Measurements from ENCODE around the gene ZP1.

Gene ZP1

DNA sequence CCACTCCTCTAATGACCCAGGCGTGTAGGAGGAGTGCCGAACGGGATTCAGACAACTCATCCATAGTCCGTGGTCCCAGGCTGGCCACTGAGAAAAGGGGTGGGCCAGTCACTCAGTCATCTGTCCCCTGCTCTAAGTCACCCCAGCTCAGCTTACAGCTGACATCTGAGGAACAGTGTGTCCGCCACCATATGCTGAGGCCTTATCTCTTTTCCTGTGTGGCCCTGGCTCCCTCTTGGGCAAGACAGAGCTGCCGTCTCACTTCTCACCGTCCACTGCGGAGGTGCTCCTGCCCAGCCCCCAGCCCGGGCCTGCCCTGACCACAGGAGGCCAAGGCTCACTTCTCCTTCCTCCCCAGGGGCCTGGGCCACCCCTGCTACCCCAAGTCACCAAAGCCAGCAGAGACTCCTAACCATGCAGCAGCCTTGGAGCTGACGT is 18.6 kb upstream of the ZP1 start:
- no peak overlapping the region for H3K14ac ChIP-seq (ENCODE audit: low read length in 2 of 2)
- WGBS = 93% methylated on average over 10 of the region's 10 CpGs
- H2AFZ ChIP-seq (ENCODE audit: low read depth, low read length) = no peak overlapping the region

DNA sequence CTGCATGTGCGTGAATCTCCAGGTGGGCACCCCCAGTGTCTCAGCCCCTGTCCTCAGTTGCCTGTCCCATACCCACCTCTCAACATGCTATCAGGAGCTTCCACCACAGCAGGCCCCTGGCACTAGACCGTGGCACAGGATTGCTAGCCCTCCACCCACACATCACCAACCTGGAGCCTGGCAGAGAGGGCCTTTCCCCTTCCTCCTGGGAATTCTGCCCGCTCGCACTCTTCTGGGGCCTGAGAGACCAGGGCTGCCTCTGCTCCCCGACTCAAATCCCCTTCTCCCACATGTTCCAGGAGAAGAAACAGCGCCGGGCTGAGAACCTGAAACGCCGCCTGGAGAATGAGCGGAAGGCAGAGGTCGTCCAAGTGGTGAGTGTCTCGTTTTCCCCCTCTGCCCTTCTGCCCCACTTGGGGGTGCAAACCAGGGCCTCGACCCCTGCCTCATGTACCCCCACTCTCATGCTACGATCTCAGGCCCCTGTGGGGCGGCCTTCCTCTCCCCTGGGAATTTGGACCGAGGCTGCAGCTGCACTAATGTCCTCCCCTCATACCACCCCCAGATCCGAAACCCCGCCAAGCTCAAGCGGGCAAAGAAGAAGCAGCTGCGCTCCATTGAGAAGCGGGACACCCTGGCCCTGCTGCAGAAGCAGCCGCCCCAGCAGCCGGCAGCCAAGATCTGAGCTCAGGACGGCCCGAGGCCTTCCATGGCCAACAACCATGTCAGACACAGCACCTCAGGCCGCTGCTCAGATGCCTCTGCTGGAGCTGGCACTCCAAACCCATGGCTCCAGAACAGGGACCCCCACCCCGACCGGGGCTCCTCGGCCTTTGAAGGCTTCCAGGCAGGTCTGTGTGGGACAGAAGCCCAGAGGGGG is 17.5 kb upstream of the ZP1 start:
- H2AFZ ChIP-seq (ENCODE audit: low read depth, low read length) = no peak overlapping the region
- H2BK12ac ChIP-seq (ENCODE audit: low read length in 2 of 2) = no peak overlapping the region
- H3K79me1 ChIP-seq (replicated peaks; ENCODE audit: low read length, poor library complexity, severe bottlenecking) = peaks cover 26% of the 10 kb centered on the region
- H3K4me3 ChIP-seq (ENCODE audit: insufficient read depth in 1 of 2, low read depth in 1 of 2, low read length in 2 of 2) = no peak overlapping the region
- WGBS = 93% methylated on average over 29 of the region's 29 CpGs
- H2AK5ac ChIP-seq (ENCODE audit: low read length, severe bottlenecking) = no peak overlapping the region
- H2BK15ac ChIP-seq (ENCODE audit: low read depth, poor library complexity, severe bottlenecking) = no peak overlapping the region
- no peak overlapping the region for H3K4me2 ChIP-seq (ENCODE audit: low read length, poor library complexity, severe bottlenecking)
- no peak for DNase-seq
- no peak overlapping the region for H3K9ac ChIP-seq (ENCODE audit: low read length)
- no peaks in the 10 kb centered on the region for H3K9me3 ChIP-seq (ENCODE audit: control insufficient read depth, low read length)
- peaks cover 52 to 71% of the 10 kb centered on the region in 2 experiments for H3K36me3 ChIP-seq (ENCODE audit: control insufficient read depth in 1 of 2, insufficient read depth in 2 of 2, low read depth in 1 of 2, low read length in 2 of 2)
- H3K27me3 ChIP-seq (ENCODE audit: control insufficient read depth in 1 of 2, insufficient read depth in 1 of 2, low read length in 2 of 2) = no peaks in the 10 kb centered on the region
- no peak overlapping the region for H3K18ac ChIP-seq (ENCODE audit: low read depth in 1 of 2, low read length in 2 of 2)
- no peak overlapping the region for H3K4ac ChIP-seq (ENCODE audit: low read depth in 1 of 2, low read length in 2 of 2)
- H4K8ac ChIP-seq (ENCODE audit: low read length) = no peak overlapping the region
- H3K14ac ChIP-seq (ENCODE audit: low read length in 2 of 2) = no peak overlapping the region
- no peak overlapping the region for H2BK5ac ChIP-seq (ENCODE audit: low read depth, low read length, poor library complexity, severe bottlenecking)
- H3K27ac ChIP-seq (ENCODE audit: low read length, poor library complexity, severe bottlenecking) = no peak overlapping the region
- no peak overlapping the region for H4K91ac ChIP-seq (ENCODE audit: low read length)
- H2BK120ac ChIP-seq (ENCODE audit: low read depth, low read length) = no peak overlapping the region
- no peak overlapping the region for H3K23ac ChIP-seq (ENCODE audit: low read length in 2 of 2)
- peaks cover 15% of the 10 kb centered on the region for H3K4me1 ChIP-seq (ENCODE audit: control insufficient read depth, insufficient read depth, low read depth, low read length)

More for the DNA sequence above, 18.6 kb upstream of the ZP1 start:
- no peak overlapping the region for H2BK12ac ChIP-seq (ENCODE audit: low read length in 2 of 2)
- H2BK15ac ChIP-seq (ENCODE audit: low read depth, poor library complexity, severe bottlenecking) = no peak overlapping the region
- H3K18ac ChIP-seq (ENCODE audit: low read depth in 1 of 2, low read length in 2 of 2) = no peak overlapping the region
- no peaks in the 10 kb centered on the region for H3K9me3 ChIP-seq (ENCODE audit: control insufficient read depth, low read length)
- no peak overlapping the region for H3K9ac ChIP-seq (ENCODE audit: low read length)
- H3K27me3 ChIP-seq (ENCODE audit: control insufficient read depth in 1 of 2, insufficient read depth in 1 of 2, low read length in 2 of 2) = no peaks in the 10 kb centered on the region
- H3K23ac ChIP-seq (ENCODE audit: low read length in 2 of 2) = no peak overlapping the region
- H4K91ac ChIP-seq (ENCODE audit: low read length) = no peak overlapping the region
- H2AK5ac ChIP-seq (ENCODE audit: low read length, severe bottlenecking) = no peak overlapping the region
- peaks cover 23% of the 10 kb centered on the region for H3K4me1 ChIP-seq (ENCODE audit: control insufficient read depth, insufficient read depth, low read depth, low read length)
- no peak overlapping the region for H4K8ac ChIP-seq (ENCODE audit: low read length)
- H2BK5ac ChIP-seq (ENCODE audit: low read depth, low read length, poor library complexity, severe bottlenecking) = no peak overlapping the region
- no peak overlapping the region for H3K4ac ChIP-seq (ENCODE audit: low read depth in 1 of 2, low read length in 2 of 2)
- H3K79me1 ChIP-seq (replicated peaks; ENCODE audit: low read length, poor library complexity, severe bottlenecking) = peaks cover 26% of the 10 kb centered on the region
- no peak overlapping the region for H3K27ac ChIP-seq (ENCODE audit: low read length, poor library complexity, severe bottlenecking)
- H3K4me2 ChIP-seq (ENCODE audit: low read length, poor library complexity, severe bottlenecking) = no peak overlapping the region
- peaks cover 52 to 71% of the 10 kb centered on the region in 2 experiments for H3K36me3 ChIP-seq (ENCODE audit: control insufficient read depth in 1 of 2, insufficient read depth in 2 of 2, low read depth in 1 of 2, low read length in 2 of 2)
- no peak overlapping the region for H3K4me3 ChIP-seq (ENCODE audit: insufficient read depth in 1 of 2, low read depth in 1 of 2, low read length in 2 of 2)
- H2BK120ac ChIP-seq (ENCODE audit: low read depth, low read length) = no peak overlapping the region
- no peak for DNase-seq

DNA sequence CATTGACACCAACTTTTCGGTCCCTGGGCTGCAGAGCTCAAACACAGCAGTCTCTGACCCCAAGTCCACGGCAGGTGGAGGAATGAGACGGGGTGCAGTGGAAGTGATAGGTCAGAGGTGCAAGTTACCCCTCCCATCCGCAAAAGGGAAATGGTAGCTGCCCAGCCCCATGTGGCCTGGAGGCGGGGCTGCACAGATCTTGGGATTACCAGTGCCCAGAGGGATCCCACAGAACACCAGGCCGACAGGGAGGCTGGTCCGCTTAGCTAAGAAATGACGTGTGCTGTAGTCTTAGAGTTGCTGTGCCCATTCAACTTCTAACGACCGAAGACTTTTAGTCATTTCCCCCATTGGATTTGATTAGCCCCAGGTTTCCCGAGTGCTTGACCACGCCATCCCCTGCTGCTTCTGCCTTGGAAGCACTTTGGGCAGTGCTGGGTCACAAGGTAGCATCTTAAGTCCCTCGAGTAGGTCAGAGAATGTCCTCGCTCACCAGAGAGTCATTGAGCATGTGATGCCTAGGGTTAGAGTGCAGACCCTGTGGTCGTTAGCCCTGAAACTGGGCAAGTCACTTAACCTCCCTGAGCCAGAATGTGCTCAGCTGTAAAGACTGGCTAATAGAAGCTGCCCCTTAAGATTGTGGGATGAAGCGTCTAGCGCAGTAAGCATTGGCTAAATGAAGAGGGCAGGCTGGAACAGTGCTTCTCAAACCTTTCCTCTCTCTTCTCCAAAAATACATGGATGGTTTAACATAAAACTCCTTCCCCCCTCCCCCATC is 15.8 kb upstream of the ZP1 start:
- 94% methylated on average over 17 of the region's 17 CpGs for WGBS
- Histone ChIP-seq H3K14ac (ENCODE audit: low read length in 2 of 2) (no peak overlapping the region), H2BK12ac (ENCODE audit: low read length in 2 of 2) (no peak overlapping the region)

More for the DNA sequence above, 15.8 kb upstream of the ZP1 start:
- no peak overlapping the region for H2BK5ac ChIP-seq (ENCODE audit: low read depth, low read length, poor library complexity, severe bottlenecking)
- H3K9me3 ChIP-seq (ENCODE audit: control insufficient read depth, low read length) = no peaks in the 10 kb centered on the region
- H3K27ac ChIP-seq (ENCODE audit: low read length, poor library complexity, severe bottlenecking) = no peak overlapping the region
- no peak overlapping the region for H3K4me2 ChIP-seq (ENCODE audit: low read length, poor library complexity, severe bottlenecking)
- H3K4ac ChIP-seq (ENCODE audit: low read depth in 1 of 2, low read length in 2 of 2) = no peak overlapping the region
- no peak overlapping the region for H3K9ac ChIP-seq (ENCODE audit: low read length)
- H2BK120ac ChIP-seq (ENCODE audit: low read depth, low read length) = no peak overlapping the region
- no peak overlapping the region for H3K23ac ChIP-seq (ENCODE audit: low read length in 2 of 2)
- no peak overlapping the region for H2AK5ac ChIP-seq (ENCODE audit: low read length, severe bottlenecking)
- H2AFZ ChIP-seq (ENCODE audit: low read depth, low read length) = no peak overlapping the region
- H3K36me3 ChIP-seq (ENCODE audit: control insufficient read depth in 1 of 2, insufficient read depth in 2 of 2, low read depth in 1 of 2, low read length in 2 of 2) = peaks cover 48 to 64% of the 10 kb centered on the region in 2 experiments
- H3K4me1 ChIP-seq (ENCODE audit: control insufficient read depth, insufficient read depth, low read depth, low read length) = peaks cover 5% of the 10 kb centered on the region
- H4K8ac ChIP-seq (ENCODE audit: low read length) = no peak overlapping the region
- no peak overlapping the region for H3K4me3 ChIP-seq (ENCODE audit: insufficient read depth in 1 of 2, low read depth in 1 of 2, low read length in 2 of 2)
- H3K79me1 ChIP-seq (replicated peaks; ENCODE audit: low read length, poor library complexity, severe bottlenecking) = peaks cover 17% of the 10 kb centered on the region
- DNase-seq = no peak
- H3K27me3 ChIP-seq (ENCODE audit: control insufficient read depth in 1 of 2, insufficient read depth in 1 of 2, low read length in 2 of 2) = no peaks in the 10 kb centered on the region
- H3K18ac ChIP-seq (ENCODE audit: low read depth in 1 of 2, low read length in 2 of 2) = no peak overlapping the region
- H2BK15ac ChIP-seq (ENCODE audit: low read depth, poor library complexity, severe bottlenecking) = no peak overlapping the region
- H4K91ac ChIP-seq (ENCODE audit: low read length) = no peak overlapping the region
